Gastrocnemius medialis (tissue), 4 donors: ENCODE results near the gene EFCAB11.

Source experiments
- POLR2A ChIP-seq, 2 donors: fragments of 450-650 bp; IDR thresholded peaks; one replicate each; pipeline ENCODE4 v1.6.1; 2017; ENCODE audit warnings: antibody characterized with exemption in 2 of 2, mild to moderate bottlenecking in 2 of 2, moderate library complexity in 2 of 2
- TF ChIP-seq, protein P1 (sequence below), 5 experiments: fragments of 450-650 bp in 3 of 5; fragments of 200-600 bp in 2 of 5; sonication (generic) in 2 of 5; IDR thresholded peaks in 4 of 5; conservative IDR thresholded peaks in 1 of 5; 1 replicate in 4 of 5; 2 replicates in 1 of 5; pipeline ENCODE4 v1.5.1; 2016 to 2019; ENCODE audit warnings: antibody characterized with exemption in 5 of 5, mild to moderate bottlenecking in 3 of 5, moderate library complexity in 3 of 5

GRCh38 chr14:89814126-89814525, 140.4 kb downstream of the EFCAB11 start:
- TF ChIP-seq POLR2A (IDR thresholded peaks at IDR 0.05): no peak
- TF ChIP-seq, protein P1, sequence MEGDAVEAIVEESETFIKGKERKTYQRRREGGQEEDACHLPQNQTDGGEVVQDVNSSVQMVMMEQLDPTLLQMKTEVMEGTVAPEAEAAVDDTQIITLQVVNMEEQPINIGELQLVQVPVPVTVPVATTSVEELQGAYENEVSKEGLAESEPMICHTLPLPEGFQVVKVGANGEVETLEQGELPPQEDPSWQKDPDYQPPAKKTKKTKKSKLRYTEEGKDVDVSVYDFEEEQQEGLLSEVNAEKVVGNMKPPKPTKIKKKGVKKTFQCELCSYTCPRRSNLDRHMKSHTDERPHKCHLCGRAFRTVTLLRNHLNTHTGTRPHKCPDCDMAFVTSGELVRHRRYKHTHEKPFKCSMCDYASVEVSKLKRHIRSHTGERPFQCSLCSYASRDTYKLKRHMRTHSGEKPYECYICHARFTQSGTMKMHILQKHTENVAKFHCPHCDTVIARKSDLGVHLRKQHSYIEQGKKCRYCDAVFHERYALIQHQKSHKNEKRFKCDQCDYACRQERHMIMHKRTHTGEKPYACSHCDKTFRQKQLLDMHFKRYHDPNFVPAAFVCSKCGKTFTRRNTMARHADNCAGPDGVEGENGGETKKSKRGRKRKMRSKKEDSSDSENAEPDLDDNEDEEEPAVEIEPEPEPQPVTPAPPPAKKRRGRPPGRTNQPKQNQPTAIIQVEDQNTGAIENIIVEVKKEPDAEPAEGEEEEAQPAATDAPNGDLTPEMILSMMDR (IDR thresholded peaks at IDR 0.05 in 4 of 5, conservative IDR thresholded peaks at IDR 0.05 in 1 of 5): no peak
